WTC11 (cell line): ENCODE results near the gene TEAD1. TPM values are rescaled to one million over a fixed set of nuclear protein-coding genes. Genes with fewer than 3 reads are reported as not detected.

Experiments used
- ATAC-seq: fragments of 200-7000 bp; cut with Tn5 transposase; 2 replicates; pipeline ENCODE4 v1.10.0; 2021; ENCODE audit warnings: mild to moderate bottlenecking, moderate library complexity
- CTCF ChIA-PET: fragments of 300-600 bp; sonication (Branson Sonifier 250); formaldehyde crosslinking; loops from one replicate; lab custom pipeline; 2021; ENCODE audit warnings: antibody characterized with exemption; lab: Charles Lee
- POLR2A ChIA-PET: fragments of 350-600 bp; sonication (Branson Sonifier 250); formaldehyde crosslinking; loops from one replicate; lab custom pipeline; 2021; ENCODE audit warnings: antibody characterized with exemption; lab: Charles Lee
- DNase-seq: peaks from one replicate; pipeline ENCODE4 v3.0.0; 2021; ENCODE audit warnings: low spot score
- H3K27ac Mint-ChIP-seq: 2 replicates; pipeline ENCODE4 v1.8.0; 2021; ENCODE audit warnings: mixed read lengths
- H3K27me3 Mint-ChIP-seq: 2 replicates; pipeline ENCODE4 v1.8.0; 2021; ENCODE audit warnings: low read depth, mild to moderate bottlenecking, moderate library complexity, mixed read lengths
- H3K36me3 Mint-ChIP-seq: 2 replicates; pipeline ENCODE4 v1.8.0; 2021; ENCODE audit warnings: mixed read lengths
- H3K4me1 Mint-ChIP-seq: 2 replicates; pipeline ENCODE4 v1.8.0; 2022; ENCODE audit warnings: mixed read lengths
- H3K4me3 Mint-ChIP-seq: 2 replicates; pipeline ENCODE4 v1.8.0; 2021; ENCODE audit warnings: mild to moderate bottlenecking, moderate library complexity, mixed read lengths
- H3K9me3 Mint-ChIP-seq: 2 replicates; pipeline ENCODE4 v1.8.0; 2021; ENCODE audit warnings: mixed read lengths
- ARID4B ChIP-seq: sonication (generic); formaldehyde crosslinking; IDR thresholded peaks from 2 replicates; pipeline ENCODE4 v1.8.0; 2023; ENCODE audit warnings: missing genetic modification reagents, mild to moderate bottlenecking, borderline replicate concordance
- CREB1 ChIP-seq: sonication (generic); formaldehyde crosslinking; IDR thresholded peaks from 2 replicates; pipeline ENCODE4 v1.8.0; 2023; ENCODE audit warnings: mild to moderate bottlenecking, missing genetic modification reagents
- FOXK1 ChIP-seq: sonication (generic); formaldehyde crosslinking; IDR thresholded peaks from 2 replicates; pipeline ENCODE4 v1.8.0; 2022; ENCODE audit warnings: mild to moderate bottlenecking, moderate library complexity, missing genetic modification reagents
- NR2C2 ChIP-seq: sonication (generic); formaldehyde crosslinking; IDR thresholded peaks from 2 replicates; pipeline ENCODE4 v1.8.0; 2022; ENCODE audit warnings: mild to moderate bottlenecking, missing genetic modification reagents
- OVOL2 ChIP-seq: fragments of 250-450 bp; sonication (Bioruptor Pico); IDR thresholded peaks from 2 replicates; pipeline ENCODE4 v1.9.0; 2021; ENCODE audit warnings: mild to moderate bottlenecking, borderline replicate concordance
- SMAD4 ChIP-seq: sonication (generic); formaldehyde crosslinking; IDR thresholded peaks from 2 replicates; pipeline ENCODE4 v1.8.0; 2022; ENCODE audit warnings: mild to moderate bottlenecking, missing genetic modification reagents
- SP1 ChIP-seq: sonication (generic); formaldehyde crosslinking; conservative IDR thresholded peaks from 2 replicates; pipeline ENCODE4 v1.8.1; 2022; ENCODE audit warnings: missing genetic modification reagents
- TEAD4 ChIP-seq: sonication (generic); formaldehyde crosslinking; IDR thresholded peaks from 2 replicates; pipeline ENCODE4 v1.8.0; 2022; ENCODE audit warnings: mild to moderate bottlenecking, missing genetic modification reagents
- ZBTB21 ChIP-seq: sonication (generic); formaldehyde crosslinking; IDR thresholded peaks from 2 replicates; pipeline ENCODE4 v1.8.1; 2023; ENCODE audit warnings: mild to moderate bottlenecking, missing genetic modification reagents, borderline replicate concordance
- ZNF263 ChIP-seq: sonication (generic); formaldehyde crosslinking; IDR thresholded peaks from 2 replicates; pipeline ENCODE4 v1.8.1; 2022; ENCODE audit warnings: low read depth, mild to moderate bottlenecking, moderate library complexity, missing genetic modification reagents
- total RNA-seq: library from RNA; stranded (reverse); gene quantifications from 3 replicates; pipeline ENCODE4 v1.2.3, GENCODE V29; 2021
- TF ChIP-seq, protein P1 (sequence below): sonication (generic); formaldehyde crosslinking; IDR thresholded peaks from 2 replicates; pipeline ENCODE4 v1.8.1; 2022; ENCODE audit warnings: missing genetic modification reagents, borderline replicate concordance
- TF ChIP-seq, protein P2 (sequence below): fragments of 250-450 bp; sonication (Bioruptor Pico); conservative IDR thresholded peaks from 2 replicates; pipeline ENCODE4 v1.9.0; 2021; ENCODE audit warnings: mild to moderate bottlenecking
- TF ChIP-seq, protein P3 (sequence below): sonication (generic); formaldehyde crosslinking; IDR thresholded peaks from 2 replicates; pipeline ENCODE4 v1.8.0; 2022; ENCODE audit warnings: missing genetic modification reagents
- TF ChIP-seq, protein P4 (sequence below): sonication (generic); formaldehyde crosslinking; IDR thresholded peaks from 2 replicates; pipeline ENCODE4 v1.8.0; 2022; ENCODE audit warnings: mild to moderate bottlenecking, missing genetic modification reagents
- TF ChIP-seq, protein P5 (sequence below): sonication (generic); formaldehyde crosslinking; IDR thresholded peaks from 2 replicates; pipeline ENCODE4 v1.8.1; 2022; ENCODE audit warnings: low read depth, missing genetic modification reagents, borderline replicate concordance

The TEAD1 gene
- total RNA-seq, 1 experiment from 2014 or later, result 79.9 TPM

DNA sequence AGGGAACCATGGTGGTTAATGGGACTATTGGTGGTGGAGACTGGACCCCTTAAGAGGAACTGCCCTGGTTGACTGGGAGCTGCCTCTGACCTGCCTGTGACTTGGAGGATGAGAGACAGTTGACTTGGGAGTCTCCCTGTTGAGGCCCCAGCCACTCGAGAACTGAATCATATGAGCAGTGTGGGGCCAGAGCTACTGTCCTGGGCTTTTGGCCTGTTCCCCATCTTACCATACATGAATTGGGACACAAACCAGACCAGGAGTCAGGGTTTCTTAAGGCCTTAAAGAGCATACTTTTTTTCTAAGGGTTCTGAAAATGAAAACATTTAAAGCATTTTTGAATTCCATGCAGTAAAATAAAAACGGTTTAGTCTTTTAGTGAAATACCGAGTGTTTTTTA, 92.8 kb downstream of the TEAD1 start:
- POLR2A ChIA-PET, result no interaction called here
- TF ChIP-seq ARID4B (CRISPR knock-in tag), result no peak
- H3K4me1 Mint-ChIP-seq, result peaks cover 29% of the 10 kb centered on the region
- no peak overlapping the region for H3K27ac Mint-ChIP-seq
- ATAC-seq (no peak), DNase-seq (no peak)
- H3K36me3 Mint-ChIP-seq, result peaks cover 28% of the 10 kb centered on the region
- H3K27me3 Mint-ChIP-seq, result no peaks in the 10 kb centered on the region
- H3K9me3 Mint-ChIP-seq, result no peaks in the 10 kb centered on the region
- H3K4me3 Mint-ChIP-seq, result no peak overlapping the region
- CTCF ChIA-PET, result no interaction called here

- Mint-ChIP-seq H3K4me3 (no peak overlapping the region), H3K9me3 (no peaks in the 10 kb centered on the region), H3K4me1 (peaks cover 24% of the 10 kb centered on the region), H3K27me3 (no peaks in the 10 kb centered on the region), H3K36me3 (peaks cover 28% of the 10 kb centered on the region), H3K27ac (0 out of 2 replicates have a peak overlapping the region, but pooled peaks have one; percentile 70)
- ChIA-PET CTCF (no interaction called here), POLR2A (no interaction called here)
- no peak for DNase-seq
- no peak for ATAC-seq
- TF ChIP-seq SP1 (CRISPR knock-in tag) (no peak), ZNF263 (CRISPR knock-in tag) (no peak), NR2C2 (no peak), SMAD4 (CRISPR knock-in tag) (no peak), TEAD4 (CRISPR knock-in tag) (no peak), FOXK1 (no peak), CREB1 (CRISPR knock-in tag) (no peak), ZBTB21 (no peak), OVOL2 (CRISPR knock-in tag) (no peak), ARID4B (CRISPR knock-in tag) (no peak)
- TF ChIP-seq, protein P1, sequence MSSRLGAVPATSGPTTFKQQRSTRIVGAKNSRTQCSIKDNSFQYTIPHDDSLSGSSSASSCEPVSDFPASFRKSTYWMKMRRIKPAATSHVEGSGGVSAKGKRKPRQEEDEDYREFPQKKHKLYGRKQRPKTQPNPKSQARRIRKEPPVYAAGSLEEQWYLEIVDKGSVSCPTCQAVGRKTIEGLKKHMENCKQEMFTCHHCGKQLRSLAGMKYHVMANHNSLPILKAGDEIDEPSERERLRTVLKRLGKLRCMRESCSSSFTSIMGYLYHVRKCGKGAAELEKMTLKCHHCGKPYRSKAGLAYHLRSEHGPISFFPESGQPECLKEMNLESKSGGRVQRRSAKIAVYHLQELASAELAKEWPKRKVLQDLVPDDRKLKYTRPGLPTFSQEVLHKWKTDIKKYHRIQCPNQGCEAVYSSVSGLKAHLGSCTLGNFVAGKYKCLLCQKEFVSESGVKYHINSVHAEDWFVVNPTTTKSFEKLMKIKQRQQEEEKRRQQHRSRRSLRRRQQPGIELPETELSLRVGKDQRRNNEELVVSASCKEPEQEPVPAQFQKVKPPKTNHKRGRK, result no peak
- TF ChIP-seq, protein P2, sequence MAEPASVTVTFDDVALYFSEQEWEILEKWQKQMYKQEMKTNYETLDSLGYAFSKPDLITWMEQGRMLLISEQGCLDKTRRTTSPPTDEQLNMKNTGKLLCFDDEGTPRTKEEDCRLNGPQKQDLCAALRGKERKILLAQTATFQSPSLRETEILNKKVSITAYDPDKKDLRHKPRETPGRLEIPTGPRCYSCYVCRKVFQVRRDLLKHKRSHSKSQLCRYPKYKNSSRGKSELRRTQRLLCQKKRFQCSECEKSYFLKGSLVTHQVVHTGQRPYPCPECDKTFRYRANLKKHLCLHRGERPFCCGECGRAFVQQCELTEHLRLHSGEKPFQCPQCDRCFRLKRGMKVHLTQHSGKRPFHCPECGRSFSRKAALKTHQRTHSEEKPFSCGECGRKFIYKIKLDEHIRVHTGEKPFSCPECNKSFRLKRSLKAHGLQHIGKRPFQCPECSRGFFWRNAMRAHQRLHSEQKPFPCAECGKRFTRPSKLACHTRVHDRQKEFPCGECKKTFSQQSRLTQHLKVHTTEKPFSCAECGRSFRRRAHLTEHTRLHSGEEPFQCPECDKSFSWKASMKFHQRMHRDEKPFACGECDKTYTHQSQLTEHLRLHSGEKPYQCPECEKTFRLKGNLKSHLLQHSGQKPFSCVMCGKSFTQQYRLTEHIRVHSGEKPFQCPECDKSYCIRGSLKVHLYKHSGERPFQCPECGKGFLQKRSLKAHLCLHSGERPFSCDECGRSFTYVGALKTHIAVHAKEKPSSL (CRISPR knock-in tag), result no peak
- TF ChIP-seq, protein P3, sequence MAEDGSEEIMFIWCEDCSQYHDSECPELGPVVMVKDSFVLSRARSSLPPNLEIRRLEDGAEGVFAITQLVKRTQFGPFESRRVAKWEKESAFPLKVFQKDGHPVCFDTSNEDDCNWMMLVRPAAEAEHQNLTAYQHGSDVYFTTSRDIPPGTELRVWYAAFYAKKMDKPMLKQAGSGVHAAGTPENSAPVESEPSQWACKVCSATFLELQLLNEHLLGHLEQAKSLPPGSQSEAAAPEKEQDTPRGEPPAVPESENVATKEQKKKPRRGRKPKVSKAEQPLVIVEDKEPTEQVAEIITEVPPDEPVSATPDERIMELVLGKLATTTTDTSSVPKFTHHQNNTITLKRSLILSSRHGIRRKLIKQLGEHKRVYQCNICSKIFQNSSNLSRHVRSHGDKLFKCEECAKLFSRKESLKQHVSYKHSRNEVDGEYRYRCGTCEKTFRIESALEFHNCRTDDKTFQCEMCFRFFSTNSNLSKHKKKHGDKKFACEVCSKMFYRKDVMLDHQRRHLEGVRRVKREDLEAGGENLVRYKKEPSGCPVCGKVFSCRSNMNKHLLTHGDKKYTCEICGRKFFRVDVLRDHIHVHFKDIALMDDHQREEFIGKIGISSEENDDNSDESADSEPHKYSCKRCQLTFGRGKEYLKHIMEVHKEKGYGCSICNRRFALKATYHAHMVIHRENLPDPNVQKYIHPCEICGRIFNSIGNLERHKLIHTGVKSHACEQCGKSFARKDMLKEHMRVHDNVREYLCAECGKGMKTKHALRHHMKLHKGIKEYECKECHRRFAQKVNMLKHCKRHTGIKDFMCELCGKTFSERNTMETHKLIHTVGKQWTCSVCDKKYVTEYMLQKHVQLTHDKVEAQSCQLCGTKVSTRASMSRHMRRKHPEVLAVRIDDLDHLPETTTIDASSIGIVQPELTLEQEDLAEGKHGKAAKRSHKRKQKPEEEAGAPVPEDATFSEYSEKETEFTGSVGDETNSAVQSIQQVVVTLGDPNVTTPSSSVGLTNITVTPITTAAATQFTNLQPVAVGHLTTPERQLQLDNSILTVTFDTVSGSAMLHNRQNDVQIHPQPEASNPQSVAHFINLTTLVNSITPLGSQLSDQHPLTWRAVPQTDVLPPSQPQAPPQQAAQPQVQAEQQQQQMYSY (CRISPR knock-in tag), result no peak
- TF ChIP-seq, protein P4, sequence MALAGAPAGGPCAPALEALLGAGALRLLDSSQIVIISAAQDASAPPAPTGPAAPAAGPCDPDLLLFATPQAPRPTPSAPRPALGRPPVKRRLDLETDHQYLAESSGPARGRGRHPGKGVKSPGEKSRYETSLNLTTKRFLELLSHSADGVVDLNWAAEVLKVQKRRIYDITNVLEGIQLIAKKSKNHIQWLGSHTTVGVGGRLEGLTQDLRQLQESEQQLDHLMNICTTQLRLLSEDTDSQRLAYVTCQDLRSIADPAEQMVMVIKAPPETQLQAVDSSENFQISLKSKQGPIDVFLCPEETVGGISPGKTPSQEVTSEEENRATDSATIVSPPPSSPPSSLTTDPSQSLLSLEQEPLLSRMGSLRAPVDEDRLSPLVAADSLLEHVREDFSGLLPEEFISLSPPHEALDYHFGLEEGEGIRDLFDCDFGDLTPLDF (CRISPR knock-in tag), result no peak
- TF ChIP-seq, protein P5, sequence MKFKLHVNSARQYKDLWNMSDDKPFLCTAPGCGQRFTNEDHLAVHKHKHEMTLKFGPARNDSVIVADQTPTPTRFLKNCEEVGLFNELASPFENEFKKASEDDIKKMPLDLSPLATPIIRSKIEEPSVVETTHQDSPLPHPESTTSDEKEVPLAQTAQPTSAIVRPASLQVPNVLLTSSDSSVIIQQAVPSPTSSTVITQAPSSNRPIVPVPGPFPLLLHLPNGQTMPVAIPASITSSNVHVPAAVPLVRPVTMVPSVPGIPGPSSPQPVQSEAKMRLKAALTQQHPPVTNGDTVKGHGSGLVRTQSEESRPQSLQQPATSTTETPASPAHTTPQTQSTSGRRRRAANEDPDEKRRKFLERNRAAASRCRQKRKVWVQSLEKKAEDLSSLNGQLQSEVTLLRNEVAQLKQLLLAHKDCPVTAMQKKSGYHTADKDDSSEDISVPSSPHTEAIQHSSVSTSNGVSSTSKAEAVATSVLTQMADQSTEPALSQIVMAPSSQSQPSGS (CRISPR knock-in tag), result no peak
These were observed 93.4 kb downstream of the TEAD1 start for GRCh38 chr11:12767577-12767976.
